ENCODE results near the gene FAM107B. TPM values are rescaled to one million over a fixed set of nuclear protein-coding genes. Genes with fewer than 3 reads are reported as not detected.

The FAM107B gene
- total RNA-seq, 1 donor from 2014 or later: 86.2 TPM

- ATAC-seq (no peak), DNase-seq (no peak)
- Histone ChIP-seq H3K27me3 (no peaks in the 10 kb centered on the region), H3K9me3 (no peaks in the 10 kb centered on the region), H3K4me1 (no peaks in the 10 kb centered on the region), H3K4me3 (no peak overlapping the region), H3K27ac (no peak overlapping the region), H3K36me3 (no peaks in the 10 kb centered on the region)
- intact Hi-C loops (cut with DNase I): no loop called here
- no peak for TF ChIP-seq CTCF (IDR thresholded peaks at IDR 0.05)
These were observed 46.4 kb downstream of the FAM107B start for GRCh38 chr10:14728346-14728745.

GRCh38 chr10:14727924-14728323, 46.8 kb downstream of the FAM107B start:
- Histone ChIP-seq H3K9me3 (no peaks in the 10 kb centered on the region), H3K27me3 (no peaks in the 10 kb centered on the region), H3K4me3 (no peak overlapping the region), H3K27ac (no peak overlapping the region), H3K4me1 (no peaks in the 10 kb centered on the region), H3K36me3 (no peaks in the 10 kb centered on the region)
- ATAC-seq: no peak
- no peak for DNase-seq
- intact Hi-C loops (cut with DNase I): no loop called here
- TF ChIP-seq CTCF (IDR thresholded peaks at IDR 0.05): no peak

GRCh38 chr10:14727465-14727864, 47.2 kb downstream of the FAM107B start:
- Histone ChIP-seq H3K4me1 (no peaks in the 10 kb centered on the region), H3K4me3 (no peak overlapping the region), H3K27me3 (no peaks in the 10 kb centered on the region), H3K9me3 (no peaks in the 10 kb centered on the region), H3K27ac (no peak overlapping the region), H3K36me3 (no peaks in the 10 kb centered on the region)
- no peak for DNase-seq
- no peak for TF ChIP-seq CTCF (IDR thresholded peaks at IDR 0.05)
- intact Hi-C loops (cut with DNase I): no loop called here
- ATAC-seq: peak; percentile 63

- Histone ChIP-seq H3K27me3 (no peaks in the 10 kb centered on the region), H3K27ac (no peak overlapping the region), H3K4me3 (no peak overlapping the region), H3K9me3 (no peaks in the 10 kb centered on the region), H3K36me3 (no peaks in the 10 kb centered on the region), H3K4me1 (no peaks in the 10 kb centered on the region)
- TF ChIP-seq CTCF (IDR thresholded peaks at IDR 0.05): no peak
- ATAC-seq (no peak), DNase-seq (no peak)
- intact Hi-C loops (cut with DNase I): no loop called here
These were observed 49.8 kb downstream of the FAM107B start for GRCh38 chr10:14724931-14725330.

- Histone ChIP-seq H3K4me1 (no peaks in the 10 kb centered on the region), H3K27ac (no peak overlapping the region), H3K9me3 (no peaks in the 10 kb centered on the region), H3K27me3 (no peaks in the 10 kb centered on the region), H3K36me3 (no peaks in the 10 kb centered on the region), H3K4me3 (no peak overlapping the region)
- DNase-seq: no peak
- no peak for ATAC-seq
- intact Hi-C loops (cut with DNase I): no loop called here
- TF ChIP-seq CTCF (IDR thresholded peaks at IDR 0.05): no peak
These were observed 51.5 kb downstream of the FAM107B start for GRCh38 chr10:14723052-14723689.

- H3K4me3 ChIP-seq: no peak overlapping the region
- H3K36me3 ChIP-seq: no peaks in the 10 kb centered on the region
- no peak overlapping the region for H3K27ac ChIP-seq
- intact Hi-C loops (cut with DNase I): no loop called here
- no peaks in the 10 kb centered on the region for H3K4me1 ChIP-seq
- TF ChIP-seq CTCF (IDR thresholded peaks at IDR 0.05): no peak
- H3K9me3 ChIP-seq: no peaks in the 10 kb centered on the region
- no peak for DNase-seq
- no peaks in the 10 kb centered on the region for H3K27me3 ChIP-seq
- no peak for ATAC-seq
These were observed 57.1 kb downstream of the FAM107B start for GRCh38 chr10:14717552-14717951.
